Activated CD4-positive, alpha-beta T cell treated with anti-CD3 and anti-CD28 coated beads, Interleukin-2, amount 10 ng/mL, durations not matched to agents 24 days and 14 days (primary cell): ENCODE measurements around the gene CCDC89. TPM values are rescaled to one million over a fixed set of nuclear protein-coding genes. Genes with fewer than 3 reads are reported as not detected.
"Not testable (repeated sequence)": the region's sequence is repeated elsewhere in the genome, so short reads cannot be mapped to it uniquely, and the experiment has no call there.

Source experiments
- DNase-seq: peaks from one replicate; pipeline ENCODE4 v3.0.0; 2022
- H3K27ac Mint-ChIP-seq: one replicate; pipeline ENCODE4 v1.8.0; 2022; ENCODE audit warnings: mild to moderate bottlenecking, mixed read lengths
- H3K27me3 Mint-ChIP-seq: one replicate; pipeline ENCODE4 v1.8.0; 2022; ENCODE audit warnings: mixed read lengths
- H3K36me3 Mint-ChIP-seq: one replicate; pipeline ENCODE4 v1.8.0; 2022; ENCODE audit warnings: low read depth, mild to moderate bottlenecking, mixed read lengths
- H3K4me1 Mint-ChIP-seq: one replicate; pipeline ENCODE4 v1.8.0; 2021; ENCODE audit warnings: mixed read lengths
- H3K4me3 Mint-ChIP-seq: one replicate; pipeline ENCODE4 v1.8.0; 2022; ENCODE audit warnings: mild to moderate bottlenecking, moderate library complexity, mixed read lengths
- H3K9me3 Mint-ChIP-seq: one replicate; pipeline ENCODE4 v1.8.0; 2021; ENCODE audit warnings: mixed read lengths
- intact Hi-C: fragments of 100-400 bp; cut with micrococcal nuclease; formaldehyde crosslinking; loops from one replicate; pipeline ENCODE4 v1.15.1; 2023
- total RNA-seq: library from RNA; stranded (reverse); gene quantifications from 2 replicates; pipeline ENCODE4 v1.2.3, GENCODE V29; 2022

CCDC89 gene
- total RNA-seq, 1 donor from 2014 or later, result 0.14 TPM

DNA sequence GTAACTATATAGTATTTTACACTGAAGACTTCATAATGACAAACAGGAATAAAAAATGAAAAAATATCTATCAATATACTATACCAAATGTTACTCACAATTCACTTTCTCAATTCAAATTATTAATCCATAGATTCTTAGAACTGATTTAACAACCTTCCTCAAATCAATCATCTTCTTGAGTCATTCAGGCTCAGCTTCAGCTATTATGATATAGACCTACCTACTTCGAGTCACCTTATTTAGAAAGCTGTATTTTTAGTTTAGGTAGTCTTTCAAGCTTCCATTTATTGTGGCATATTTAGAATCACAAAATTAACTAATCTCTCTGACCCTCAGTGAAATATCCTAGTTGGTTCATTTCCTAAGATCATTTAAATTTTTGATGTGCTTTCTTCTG, 29.2 kb downstream of the CCDC89 start:
- Mint-ChIP-seq H3K27ac (peak overlapping the region; percentile 25), H3K36me3 (peaks cover 58% of the 10 kb centered on the region), H3K27me3 (no peaks in the 10 kb centered on the region), H3K9me3 (no peaks in the 10 kb centered on the region), H3K4me1 (peaks cover 39% of the 10 kb centered on the region), H3K4me3 (no peak overlapping the region)
- intact Hi-C loops, result no loop called here
- no peak for DNase-seq

DNA sequence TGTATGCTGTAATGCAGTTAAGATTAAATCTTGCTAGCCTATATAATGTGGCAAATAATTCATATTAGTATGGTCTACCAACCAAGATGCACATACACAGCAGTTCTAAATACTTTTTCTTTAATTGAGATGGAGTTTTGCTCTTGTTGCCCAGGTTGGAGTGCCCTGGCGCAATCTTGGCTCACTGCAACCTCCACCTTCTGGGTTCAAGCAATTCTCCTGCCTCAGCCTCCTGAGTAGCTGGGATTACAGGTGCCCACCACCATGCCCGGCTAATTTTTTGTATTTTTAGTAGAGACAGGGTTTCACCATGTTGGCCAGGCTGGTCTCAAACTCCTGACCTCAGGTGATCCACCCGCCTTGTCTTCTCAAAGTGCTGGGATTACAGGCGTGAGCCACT, 31.7 kb downstream of the CCDC89 start:
- H3K27me3 Mint-ChIP-seq, result not testable (repeated sequence)
- Mint-ChIP-seq H3K36me3 (peaks cover 44% of the 10 kb centered on the region), H3K4me1 (peaks cover 30% of the 10 kb centered on the region)

DNA sequence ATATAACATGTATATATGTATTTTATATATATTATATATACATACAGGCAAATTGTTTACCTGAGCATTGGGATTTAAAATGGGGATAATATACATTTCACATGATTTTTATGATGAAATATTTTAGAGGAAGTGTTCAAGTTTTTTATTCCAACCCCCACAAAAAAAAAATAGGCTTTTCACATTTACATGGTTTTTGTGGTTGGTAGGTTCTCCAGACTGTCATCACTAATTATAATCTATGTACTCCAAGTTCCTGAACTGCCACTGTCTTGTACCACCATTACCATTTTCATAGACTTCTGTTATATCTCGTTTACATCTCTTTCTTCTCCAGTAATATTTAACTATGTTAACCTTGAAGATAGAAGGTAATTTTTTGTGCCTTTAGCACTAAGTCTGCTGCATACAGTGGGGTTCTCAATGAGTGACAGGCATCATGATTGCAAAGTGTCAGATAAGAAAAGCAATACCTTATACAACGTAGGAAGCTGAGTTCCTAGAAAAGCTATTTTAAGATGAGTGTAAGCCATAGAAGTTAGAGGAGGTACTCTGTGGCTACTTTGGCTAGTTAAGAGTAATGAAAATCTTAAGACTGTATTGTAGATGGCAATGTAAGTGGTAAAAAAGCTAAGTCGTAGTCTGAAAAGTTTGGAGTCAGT, 33.1 kb downstream of the CCDC89 start:
- Mint-ChIP-seq H3K4me3 (no peak overlapping the region), H3K27ac (peak overlapping the region; percentile 12), H3K36me3 (peaks cover 34% of the 10 kb centered on the region), H3K9me3 (no peaks in the 10 kb centered on the region), H3K27me3 (no peaks in the 10 kb centered on the region), H3K4me1 (peaks cover 30% of the 10 kb centered on the region)
- no peak for DNase-seq
- intact Hi-C loops, result no loop called here

More for the DNA sequence above, 31.7 kb downstream of the CCDC89 start:
- H3K9me3 Mint-ChIP-seq, H3K4me3 Mint-ChIP-seq, H3K27ac Mint-ChIP-seq, intact Hi-C loops, DNase-seq: not testable (repeated sequence)

DNA sequence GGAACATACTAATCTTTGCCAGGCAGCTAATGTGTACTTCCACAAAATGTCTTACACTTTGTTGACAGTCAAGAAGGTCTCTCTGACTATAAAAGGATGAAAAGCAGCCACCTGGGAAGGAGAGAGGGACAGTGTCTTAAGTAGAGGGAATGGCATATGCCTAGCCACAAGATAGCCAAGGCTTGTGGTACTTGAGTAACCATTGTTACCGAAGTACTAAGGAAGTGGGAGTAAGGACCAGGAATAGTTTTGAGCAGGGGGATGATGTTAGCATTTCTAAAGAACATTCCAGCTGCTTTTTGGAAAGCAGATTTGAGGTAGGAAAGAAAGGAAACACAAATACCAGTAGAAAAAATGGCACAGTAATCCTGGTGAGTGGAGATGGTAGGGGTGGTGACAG, 34.9 kb downstream of the CCDC89 start:
- H3K36me3 Mint-ChIP-seq, result peaks cover 26% of the 10 kb centered on the region
- intact Hi-C loops, result no loop called here

DNA sequence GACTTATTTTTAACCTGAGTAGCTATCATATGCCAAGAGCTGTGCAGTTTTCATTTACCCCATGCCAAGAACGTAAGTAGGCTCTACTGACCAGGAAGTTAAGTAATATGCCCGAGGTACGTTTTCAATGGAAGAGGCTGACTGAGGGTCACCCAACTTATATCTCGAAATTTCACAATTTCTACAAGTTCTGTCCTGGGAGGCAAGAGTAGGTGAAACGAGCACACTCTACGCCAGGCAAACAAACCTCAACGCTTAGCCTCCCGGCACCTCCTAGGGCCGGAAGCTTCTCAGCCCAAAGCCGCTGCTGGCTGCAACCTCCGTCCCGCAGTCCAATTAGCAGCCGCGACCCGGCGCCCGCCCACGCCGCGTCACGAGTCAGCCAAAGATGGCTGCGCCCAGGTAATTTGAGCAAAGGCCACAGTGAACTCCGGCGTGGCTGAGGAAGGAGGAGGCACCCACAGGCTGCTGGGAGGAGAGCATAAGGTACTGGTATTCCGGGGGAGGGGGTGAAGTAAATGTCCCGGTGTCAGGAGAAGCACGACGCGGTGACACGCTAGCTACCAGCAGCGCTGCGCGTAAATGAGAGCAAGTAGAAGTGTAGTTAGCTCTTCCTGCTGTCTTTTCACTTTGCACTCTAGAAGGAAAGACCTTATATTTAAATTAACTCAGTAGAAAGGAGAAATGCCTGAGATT, 38.2 kb downstream of the CCDC89 start, which contains the start of gene TMEM126A:
TSS of gene TMEM126A (plus strand) at position 364 of the 696 bp plus-strand sequence. CDS start 2,289 bp downstream, outside the sequence.
- peak; percentile 97 for DNase-seq
- Mint-ChIP-seq H3K9me3 (no peaks in the 10 kb centered on the region), H3K27ac (peak within 1 kb of the TSS; percentile 98), H3K36me3 (peaks cover 16% of the 10 kb centered on the region), H3K4me3 (peak within 1 kb of the TSS; percentile 98), H3K27me3 (peaks cover 23% of the 10 kb centered on the region), H3K4me1 (peaks cover 15% of the 10 kb centered on the region)
- intact Hi-C loops, result loop anchor here (1.0 kb wide), 2 partner anchors 17 to 19 kb away; partner anchors contain the start of gene TMEM126B

More for the DNA sequence above, 34.9 kb downstream of the CCDC89 start:
- no peak overlapping the region for H3K4me3 Mint-ChIP-seq
- H3K27me3 Mint-ChIP-seq, result no peaks in the 10 kb centered on the region
- H3K27ac Mint-ChIP-seq, result no peak overlapping the region
- no peaks in the 10 kb centered on the region for H3K9me3 Mint-ChIP-seq
- peaks cover 25% of the 10 kb centered on the region for H3K4me1 Mint-ChIP-seq
- no peak for DNase-seq

DNA sequence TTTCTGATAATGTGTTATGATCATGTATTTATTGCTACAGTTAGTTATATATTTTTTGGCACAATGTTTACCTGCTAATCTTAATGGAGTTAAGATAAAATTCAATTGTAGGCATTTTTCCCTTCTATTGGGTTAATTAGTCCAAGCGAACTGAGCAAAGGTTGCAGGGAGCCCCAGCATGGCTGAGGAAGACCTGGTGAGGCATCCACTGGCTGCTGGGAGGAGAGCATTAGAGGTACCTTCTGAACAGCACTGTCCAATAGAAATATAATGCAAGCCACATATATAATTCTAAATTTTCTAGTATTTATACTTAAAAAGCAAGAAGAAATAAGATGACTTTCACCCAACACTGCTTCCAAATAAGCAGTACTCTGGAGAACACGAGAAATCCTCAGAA, 38.9 kb downstream of the CCDC89 start:
- DNase-seq, result peak; percentile 54
- peak overlapping the region; percentile 98 for H3K4me3 Mint-ChIP-seq
- peaks cover 13% of the 10 kb centered on the region for H3K36me3 Mint-ChIP-seq
- H3K27me3 Mint-ChIP-seq, result peaks cover 26% of the 10 kb centered on the region
- peaks cover 13% of the 10 kb centered on the region for H3K4me1 Mint-ChIP-seq
- H3K9me3 Mint-ChIP-seq, result no peaks in the 10 kb centered on the region
- intact Hi-C loops, result loop anchor here (1.0 kb wide), 1 partner anchor 19 kb away; the partner anchor contains the start of gene TMEM126B
- H3K27ac Mint-ChIP-seq, result peak overlapping the region; percentile 98

DNA sequence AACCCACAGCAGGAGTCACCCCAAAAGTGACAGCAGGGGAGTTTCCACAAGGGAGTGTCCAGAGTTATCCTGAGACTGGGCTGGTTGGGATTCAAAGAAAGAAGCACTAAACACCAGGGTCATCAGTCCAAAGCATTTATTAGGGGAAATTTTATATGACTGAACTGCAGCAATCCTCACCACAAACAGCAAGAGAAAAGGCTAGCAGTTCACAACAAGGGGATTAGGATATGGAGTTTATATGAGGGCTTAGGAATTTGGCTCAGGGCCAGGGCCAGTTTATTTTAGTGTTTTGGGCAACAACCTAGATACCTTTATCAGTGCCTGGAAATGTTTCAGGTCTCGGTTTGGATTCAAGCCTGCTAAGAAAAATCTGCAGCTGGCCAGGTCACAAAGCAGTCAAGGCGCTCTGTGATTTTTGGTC, 42.8 kb downstream of the CCDC89 start:
- H3K27me3 Mint-ChIP-seq, result peaks cover 33% of the 10 kb centered on the region
- no peak overlapping the region for H3K4me3 Mint-ChIP-seq
- no peaks in the 10 kb centered on the region for H3K4me1 Mint-ChIP-seq
- peaks cover 11% of the 10 kb centered on the region for H3K36me3 Mint-ChIP-seq
- no peak overlapping the region for H3K27ac Mint-ChIP-seq
- no peak for DNase-seq
- H3K9me3 Mint-ChIP-seq, result no peaks in the 10 kb centered on the region
- intact Hi-C loops, result no loop called here

DNA sequence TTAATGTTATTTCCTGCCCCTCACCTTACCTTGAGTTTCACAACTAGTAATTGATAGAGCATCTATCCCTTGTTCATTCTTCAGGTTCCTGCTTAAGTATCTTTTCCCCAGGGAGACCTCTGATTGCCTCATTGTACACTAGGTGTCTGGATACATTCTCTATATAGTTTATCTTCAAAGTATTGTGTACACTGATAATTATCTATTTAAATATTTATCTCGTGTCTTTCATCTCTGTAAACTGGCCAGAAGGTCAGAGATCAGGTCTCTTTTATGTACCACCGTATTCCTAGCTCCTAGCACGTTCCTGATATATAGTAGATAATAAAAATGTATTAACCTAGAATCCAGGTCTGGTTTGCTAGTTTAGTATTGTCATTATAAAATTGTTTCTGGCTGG, 51.2 kb downstream of the CCDC89 start:
- Mint-ChIP-seq H3K4me3 (no peak overlapping the region), H3K4me1 (peaks cover 8% of the 10 kb centered on the region), H3K9me3 (no peaks in the 10 kb centered on the region), H3K27ac (no peak overlapping the region), H3K36me3 (peaks cover 48% of the 10 kb centered on the region), H3K27me3 (no peaks in the 10 kb centered on the region)
- DNase-seq, result no peak
- intact Hi-C loops, result no loop called here

Other genes with a start within 250 kb of the CCDC89 start
- gene DLG2, start 58.9 kb downstream of the CCDC89 start, total RNA-seq, result 0.99 and 1.0 TPM in 2 replicates
- gene TMEM126B, start 57.6 kb downstream of the CCDC89 start, total RNA-seq, result 52.2 and 54.4 TPM in 2 replicates
- 52.1 and 52.5 TPM in 2 replicates for gene TMEM126A, start 38.2 kb downstream of the CCDC89 start, total RNA-seq
- gene CREBZF, start 21.1 kb downstream of the CCDC89 start, total RNA-seq, result 50.9 and 54.5 TPM in 2 replicates
- 13.9 and 14.3 TPM in 2 replicates for gene SYTL2, start 124.9 kb upstream of the CCDC89 start, total RNA-seq
- gene CCDC83, start 169.2 kb upstream of the CCDC89 start, total RNA-seq, result not detected in 2 replicates